Mesendoderm (in vitro differentiated cells): Measurements from ENCODE around the gene ST8SIA5.
A peak's percentile ranks its signal among the peaks of the same experiment; 100 is the strongest.

ENCODE experiments used
- DNase-seq: peaks from one replicate; pipeline ENCODE4 v3.0.0; 2013
- H2AK5ac ChIP-seq: 2 replicates; pipeline ENCODE4 v1.6.1; 2013; ENCODE audit warnings: low read length, inconsistent platforms
- H2BK120ac ChIP-seq: 2 replicates; pipeline ENCODE4 v1.6.1; 2013; ENCODE audit warnings: low read depth, mild to moderate bottlenecking, low read length, moderate library complexity, mixed read lengths
- H2BK15ac ChIP-seq: replicated peaks from 2 replicates; pipeline ENCODE4 v1.6.1; 2013; ENCODE audit warnings: low read depth, mild to moderate bottlenecking, moderate library complexity
- H2BK5ac ChIP-seq: 2 replicates; pipeline ENCODE4 v1.6.1; 2013; ENCODE audit warnings: low read length, inconsistent platforms
- H3K18ac ChIP-seq: 2 replicates; pipeline ENCODE4 v1.6.1; 2013; ENCODE audit warnings: mild to moderate bottlenecking, low read length, mixed read lengths
- H3K23ac ChIP-seq: one replicate; pipeline ENCODE4 v1.6.1; 2013; ENCODE audit warnings: low read length
- H3K27ac ChIP-seq: 2 replicates; pipeline ENCODE4 v1.5.1; 2013; ENCODE audit warnings: low read depth, mild to moderate bottlenecking, inconsistent platforms, low read length, moderate library complexity
- H3K27me3 ChIP-seq: 2 replicates; pipeline ENCODE4 v1.6.1; 2013; ENCODE audit warnings: low read length, control low read depth, mild to moderate bottlenecking, inconsistent platforms; ENCODE audit not compliant: insufficient read depth, poor library complexity
- H3K36me3 ChIP-seq: 2 replicates; pipeline ENCODE4 v1.6.1; 2013; ENCODE audit warnings: low read length, inconsistent platforms; ENCODE audit not compliant: control insufficient read depth, insufficient read depth
- H3K4ac ChIP-seq: one replicate; pipeline ENCODE4 v1.6.1; 2013; ENCODE audit warnings: low read depth, mild to moderate bottlenecking, low read length, moderate library complexity
- H3K4me1 ChIP-seq: 2 replicates; pipeline ENCODE4 v1.6.1; 2013; ENCODE audit warnings: low read depth, low read length, inconsistent platforms; ENCODE audit not compliant: control insufficient read depth
- H3K4me2 ChIP-seq: 2 replicates; pipeline ENCODE4 v1.6.1; 2013; ENCODE audit warnings: low read length
- H3K4me3 ChIP-seq: 2 replicates; pipeline ENCODE4 v1.5.1; 2013; ENCODE audit warnings: mild to moderate bottlenecking, low read length
- H3K56ac ChIP-seq: one replicate; pipeline ENCODE4 v1.6.1; 2013; ENCODE audit warnings: low read length
- H3K79me1 ChIP-seq: 2 replicates; pipeline ENCODE4 v1.6.1; 2013; ENCODE audit warnings: low read length, inconsistent platforms
- H3K79me2 ChIP-seq: 2 replicates; pipeline ENCODE4 v1.6.1; 2013; ENCODE audit warnings: mild to moderate bottlenecking, low read length; ENCODE audit not compliant: control insufficient read depth, insufficient read depth
- H3K9ac ChIP-seq: 2 replicates; pipeline ENCODE4 v1.6.1; 2013; ENCODE audit warnings: low read length, inconsistent platforms
- H4K5ac ChIP-seq: one replicate; pipeline ENCODE4 v1.6.1; 2013; ENCODE audit warnings: low read length
- H4K8ac ChIP-seq: one replicate; pipeline ENCODE4 v1.6.1; 2013; ENCODE audit warnings: low read depth, mild to moderate bottlenecking, control low read depth, low read length, moderate library complexity
- WGBS: extraction: QIAGEN DNeasy Blood & Tissue Kit; methylation state at CpG from one replicate; pipeline ENCODE4 v1.1.7; 2013; ENCODE audit warnings: low lambda C conversion rate, missing lambda C conversion rate; ENCODE audit not compliant: insufficient coverage; ENCODE audit errors: extremely low coverage; 5-methylcytosine and 5-hydroxymethylcytosine counted together

The ST8SIA5 gene

GRCh38 chr18:46636040-46636630, 120.7 kb downstream of the ST8SIA5 start:
- H2BK5ac ChIP-seq = no peak overlapping the region
- no CpG with 5 or more reads among the region's 7 CpGs for WGBS
- no peaks in the 10 kb centered on the region for H3K36me3 ChIP-seq

GRCh38 chr18:46632401-46633071, 124.3 kb downstream of the ST8SIA5 start:
- H3K4me1 ChIP-seq = no peaks in the 10 kb centered on the region
- no peaks in the 10 kb centered on the region for H3K27me3 ChIP-seq
- H3K56ac ChIP-seq = no peak overlapping the region
- no peak for DNase-seq
- no peak overlapping the region for H3K4me2 ChIP-seq
- H3K27ac ChIP-seq = no peak overlapping the region
- no peak overlapping the region for H3K18ac ChIP-seq
- H3K23ac ChIP-seq = no peak overlapping the region
- H3K79me1 ChIP-seq = no peaks in the 10 kb centered on the region
- no peak overlapping the region for H2BK120ac ChIP-seq
- no peak overlapping the region for H2AK5ac ChIP-seq
- no peak overlapping the region for H4K5ac ChIP-seq
- no peaks in the 10 kb centered on the region for H3K36me3 ChIP-seq
- no peak overlapping the region for H3K9ac ChIP-seq
- H2BK15ac ChIP-seq = no peak overlapping the region
- no CpG with 5 or more reads among the region's 8 CpGs for WGBS
- H3K4me3 ChIP-seq = no peak overlapping the region
- no peak overlapping the region for H3K4ac ChIP-seq
- no peak overlapping the region for H4K8ac ChIP-seq
- no peak overlapping the region for H2BK5ac ChIP-seq
- no peaks in the 10 kb centered on the region for H3K79me2 ChIP-seq

More at GRCh38 chr18:46636040-46636630, 120.7 kb downstream of the ST8SIA5 start:
- H3K79me2 ChIP-seq = no peaks in the 10 kb centered on the region
- no peak overlapping the region for H3K27ac ChIP-seq
- H3K4ac ChIP-seq = no peak overlapping the region
- no peak overlapping the region for H3K4me2 ChIP-seq
- no peaks in the 10 kb centered on the region for H3K27me3 ChIP-seq
- no peaks in the 10 kb centered on the region for H3K79me1 ChIP-seq
- no peak overlapping the region for H4K5ac ChIP-seq
- H3K23ac ChIP-seq = no peak overlapping the region
- no peak overlapping the region for H2BK120ac ChIP-seq
- no peak overlapping the region for H3K56ac ChIP-seq
- H2AK5ac ChIP-seq = no peak overlapping the region
- no peak for DNase-seq
- no peak overlapping the region for H2BK15ac ChIP-seq
- H3K4me3 ChIP-seq = no peak overlapping the region
- no peak overlapping the region for H4K8ac ChIP-seq
- no peak overlapping the region for H3K18ac ChIP-seq
- no peak overlapping the region for H3K9ac ChIP-seq
- H3K4me1 ChIP-seq = no peaks in the 10 kb centered on the region

- Histone ChIP-seq H3K56ac (no peak overlapping the region), H3K36me3 (no peaks in the 10 kb centered on the region), H3K79me2 (no peaks in the 10 kb centered on the region), H2BK15ac (no peak overlapping the region), H3K27me3 (no peaks in the 10 kb centered on the region), H3K23ac (no peak overlapping the region), H4K8ac (no peak overlapping the region), H3K18ac (no peak overlapping the region), H3K4me1 (no peaks in the 10 kb centered on the region), H3K4me3 (no peak overlapping the region), H3K27ac (no peak overlapping the region), H2BK5ac (no peak overlapping the region), H3K4me2 (no peak overlapping the region), H4K5ac (no peak overlapping the region), H3K9ac (no peak overlapping the region), H3K79me1 (no peaks in the 10 kb centered on the region), H2BK120ac (no peak overlapping the region), H2AK5ac (no peak overlapping the region), H3K4ac (no peak overlapping the region)
- no CpG with 5 or more reads among the region's 3 CpGs for WGBS
- no peak for DNase-seq
Observed at GRCh38 chr18:46630991-46631390, 125.9 kb downstream of the ST8SIA5 start.

GRCh38 chr18:46630160-46630559, 126.7 kb downstream of the ST8SIA5 start:
- no peak overlapping the region for H4K5ac ChIP-seq
- H3K79me1 ChIP-seq = no peaks in the 10 kb centered on the region
- H2BK15ac ChIP-seq = no peak overlapping the region
- H3K4me2 ChIP-seq = no peak overlapping the region
- H3K36me3 ChIP-seq = no peaks in the 10 kb centered on the region
- no CpG with 5 or more reads among the region's 4 CpGs for WGBS
- H3K27me3 ChIP-seq = no peaks in the 10 kb centered on the region
- no peak overlapping the region for H2AK5ac ChIP-seq
- H4K8ac ChIP-seq = no peak overlapping the region
- H3K27ac ChIP-seq = no peak overlapping the region
- H3K4me1 ChIP-seq = no peaks in the 10 kb centered on the region
- DNase-seq = peak; percentile 35
- no peak overlapping the region for H3K9ac ChIP-seq
- H2BK5ac ChIP-seq = no peak overlapping the region
- H3K79me2 ChIP-seq = no peaks in the 10 kb centered on the region
- H2BK120ac ChIP-seq = no peak overlapping the region
- H3K56ac ChIP-seq = no peak overlapping the region
- no peak overlapping the region for H3K23ac ChIP-seq
- H3K18ac ChIP-seq = no peak overlapping the region
- no peak overlapping the region for H3K4me3 ChIP-seq
- H3K4ac ChIP-seq = no peak overlapping the region

- Histone ChIP-seq H3K79me2 (no peaks in the 10 kb centered on the region), H3K18ac (no peak overlapping the region), H3K36me3 (no peaks in the 10 kb centered on the region), H3K9ac (no peak overlapping the region), H2BK15ac (no peak overlapping the region), H3K27me3 (no peaks in the 10 kb centered on the region), H2BK5ac (no peak overlapping the region), H3K27ac (no peak overlapping the region), H3K79me1 (no peaks in the 10 kb centered on the region), H3K23ac (no peak overlapping the region), H3K4ac (no peak overlapping the region), H3K4me2 (no peak overlapping the region), H2AK5ac (no peak overlapping the region), H2BK120ac (no peak overlapping the region), H3K4me1 (no peaks in the 10 kb centered on the region), H4K5ac (no peak overlapping the region), H4K8ac (no peak overlapping the region), H3K56ac (no peak overlapping the region), H3K4me3 (no peak overlapping the region)
- no peak for DNase-seq
- no CpG with 5 or more reads among the region's 5 CpGs for whole genome bisulfite sequencing
Observed at GRCh38 chr18:46629361-46629760, 127.5 kb downstream of the ST8SIA5 start.

GRCh38 chr18:46628206-46628605, 128.6 kb downstream of the ST8SIA5 start:
- H3K27ac ChIP-seq = no peak overlapping the region
- WGBS = no CpG with 5 or more reads among the region's 5 CpGs
- no peaks in the 10 kb centered on the region for H3K79me2 ChIP-seq
- H2BK15ac ChIP-seq = no peak overlapping the region
- no peak overlapping the region for H4K5ac ChIP-seq
- DNase-seq = no peak
- H3K79me1 ChIP-seq = no peaks in the 10 kb centered on the region
- no peak overlapping the region for H2BK5ac ChIP-seq
- H3K23ac ChIP-seq = no peak overlapping the region
- no peak overlapping the region for H3K4ac ChIP-seq
- no peaks in the 10 kb centered on the region for H3K27me3 ChIP-seq
- no peak overlapping the region for H2BK120ac ChIP-seq
- no peak overlapping the region for H4K8ac ChIP-seq
- no peak overlapping the region for H3K18ac ChIP-seq
- no peak overlapping the region for H3K9ac ChIP-seq
- no peaks in the 10 kb centered on the region for H3K36me3 ChIP-seq
- H2AK5ac ChIP-seq = no peak overlapping the region
- no peaks in the 10 kb centered on the region for H3K4me1 ChIP-seq
- no peak overlapping the region for H3K4me3 ChIP-seq
- no peak overlapping the region for H3K56ac ChIP-seq
- H3K4me2 ChIP-seq = no peak overlapping the region
